CD14-positive monocyte (primary cell): ENCODE results near the gene TICAM2. TPM values are rescaled to one million over a fixed set of nuclear protein-coding genes. Genes with fewer than 3 reads are reported as not detected.

Experiments
- DNase-seq, 3 donors: peaks; one replicate each; pipeline ENCODE4 v3.0.0-alpha.2; 2011 to 2022
- H2AFZ ChIP-seq: 2 replicates; pipeline ENCODE4 v1.6.0; 2012; ENCODE audit warnings: mild to moderate bottlenecking, low read depth, low read length, inconsistent platforms; ENCODE audit not compliant: insufficient read depth, poor library complexity, severe bottlenecking
- H3K27ac ChIP-seq, 2 donors: 1 replicate in 1 of 2; 2 replicates in 1 of 2; pipeline ENCODE4 v1.5.1; 2012 to 2013; ENCODE audit warnings: low read length in 2 of 2, control low read depth in 1 of 2, inconsistent platforms in 1 of 2, low read depth in 1 of 2, mild to moderate bottlenecking in 1 of 2
- H3K27me3 ChIP-seq, 2 donors: one replicate each; pipeline versions ENCODE4 v1.6.0 to v1.6.1; 2011 to 2013; ENCODE audit warnings: low read length in 2 of 2; ENCODE audit not compliant: control insufficient read depth in 2 of 2, insufficient read depth in 2 of 2
- H3K36me3 ChIP-seq, 2 donors: replicated peaks in 1 of 2; 1 replicate in 1 of 2; 2 replicates in 1 of 2; pipeline versions ENCODE4 v1.5.1 to v1.6.1; 2012 to 2013; ENCODE audit warnings: low read length in 2 of 2, control low read depth in 1 of 2, inconsistent platforms in 1 of 2, mild to moderate bottlenecking in 1 of 2; ENCODE audit not compliant: insufficient read depth in 2 of 2, control insufficient read depth in 1 of 2
- H3K4me1 ChIP-seq, 2 donors: 1 replicate in 1 of 2; 2 replicates in 1 of 2; pipeline versions ENCODE4 v1.5.1 to v1.6.1; 2012 to 2013; ENCODE audit warnings: low read length in 2 of 2, control low read depth in 1 of 2, inconsistent platforms in 1 of 2, mild to moderate bottlenecking in 1 of 2, moderate library complexity in 1 of 2; ENCODE audit not compliant: insufficient read depth in 2 of 2, control insufficient read depth in 1 of 2
- H3K4me2 ChIP-seq: replicated peaks from 2 replicates; pipeline ENCODE3; 2012; ENCODE audit warnings: low read length, moderate library complexity, mild to moderate bottlenecking; ENCODE audit not compliant: poor library complexity, severe bottlenecking; ENCODE audit errors: extremely low read depth
- H3K4me3 ChIP-seq, 3 experiments: fragments of 200-600 bp in 1 of 3; sonication (generic) in 1 of 3; replicated peaks in 1 of 3; 1 replicate in 2 of 3; 2 replicates in 1 of 3; pipeline ENCODE4 v1.5.1; 2011 to 2013; ENCODE audit warnings: low read length in 3 of 3, mild to moderate bottlenecking in 3 of 3, control low read depth in 2 of 3, low read depth in 2 of 3, inconsistent platforms in 1 of 3, moderate library complexity in 1 of 3
- H3K79me2 ChIP-seq: 2 replicates; pipeline ENCODE4 v1.6.0; 2012; ENCODE audit warnings: mild to moderate bottlenecking, control low read depth, inconsistent platforms, low read length, moderate library complexity; ENCODE audit not compliant: insufficient read depth
- H3K9ac ChIP-seq: 2 replicates; pipeline ENCODE4 v1.6.0; 2017; ENCODE audit warnings: low read length, mild to moderate bottlenecking; ENCODE audit not compliant: insufficient read depth, poor library complexity, severe bottlenecking
- H3K9me3 ChIP-seq, 2 donors: replicated peaks in 1 of 2; 1 replicate in 1 of 2; 2 replicates in 1 of 2; pipeline versions ENCODE4 v1.5.1 to v1.6.1; 2012 to 2013; ENCODE audit warnings: low read length in 2 of 2, control low read depth in 1 of 2; ENCODE audit not compliant: control insufficient read depth in 1 of 2, insufficient read depth in 1 of 2
- H4K20me1 ChIP-seq: 2 replicates; pipeline ENCODE4 v1.6.0; 2012; ENCODE audit warnings: mild to moderate bottlenecking, low read length, control low read depth, moderate library complexity; ENCODE audit not compliant: insufficient read depth
- H3K27ac Mint-ChIP-seq, 7 donors: one replicate each; pipeline ENCODE4 v1.8.0; 2020; ENCODE audit warnings: mild to moderate bottlenecking in 7 of 7, mixed read lengths in 7 of 7, moderate library complexity in 6 of 7, inconsistent platforms in 2 of 7
- H3K27me3 Mint-ChIP-seq, 3 donors: one replicate each; pipeline ENCODE4 v1.8.0; 2021 to 2022; ENCODE audit warnings: low read depth in 3 of 3, mild to moderate bottlenecking in 3 of 3, mixed read lengths in 3 of 3, moderate library complexity in 3 of 3, inconsistent platforms in 1 of 3
- H3K36me3 Mint-ChIP-seq, 2 donors: one replicate each; pipeline ENCODE4 v1.8.0; 2020; ENCODE audit warnings: mixed read lengths in 2 of 2, inconsistent platforms in 1 of 2, mild to moderate bottlenecking in 1 of 2
- H3K4me1 Mint-ChIP-seq: one replicate; pipeline ENCODE4 v1.8.0; 2020; ENCODE audit warnings: mild to moderate bottlenecking, mixed read lengths
- H3K4me3 Mint-ChIP-seq, 2 donors: one replicate each; pipeline ENCODE4 v1.8.0; 2020; ENCODE audit warnings: mild to moderate bottlenecking in 2 of 2, mixed read lengths in 2 of 2, moderate library complexity in 1 of 2
- H3K9me3 Mint-ChIP-seq, 7 donors: one replicate each; pipeline ENCODE4 v1.8.0; 2020 to 2022; ENCODE audit warnings: mixed read lengths in 7 of 7, mild to moderate bottlenecking in 6 of 7, moderate library complexity in 6 of 7, inconsistent platforms in 2 of 7
- CTCF ChIP-seq: fragments of 200-600 bp; IDR thresholded peaks from one replicate; pipeline ENCODE4 v1.8.0; 2022; ENCODE audit warnings: antibody characterized with exemption, mild to moderate bottlenecking
- WGBS: methylation state at CpG from one replicate; pipeline ENCODE4 v1.1.5; 2013; ENCODE audit warnings: missing lambda C conversion rate; ENCODE audit not compliant: insufficient coverage; 5-methylcytosine and 5-hydroxymethylcytosine counted together
- intact Hi-C, 2 donors: fragments of 100-400 bp; cut with micrococcal nuclease; formaldehyde crosslinking; loops; one replicate each; pipeline versions ENCODE4 v1.15.0 to v1.15.1; 2023
- polyA plus RNA-seq, 3 donors: library from polyadenylated mRNA; depleted of rRNA in 1 of 3; unstranded in 2 of 3; stranded (reverse) in 1 of 3; fragments of 300-500 nt in 2 of 3; fragments of >200 nt in 1 of 3; fragmentation: Illumina TruSeq in 2 of 3; gene quantifications; 1 replicate in 2 of 3; 2 replicates in 1 of 3; pipeline ENCODE4 v1.2.3, GENCODE V29; 2012 to 2021

The TICAM2 gene
- polyA plus RNA-seq, 3 donors, result 3.5 to 25.1 (median 14.6) TPM

- no peaks in the 10 kb centered on the region for H3K9me3 Mint-ChIP-seq
- under 1% methylated on average over 71 of the region's 77 CpGs for WGBS
- Histone ChIP-seq H2AFZ (peak within 1 kb of the TSS; percentile 94), H3K9ac (peak within 1 kb of the TSS; percentile 98), H3K4me1 (peaks cover 31 to 39% of the 10 kb centered on the region in 2 donors), H3K4me3 (peak within 1 kb of the TSS; percentile 77 to 91 (median 85)), H3K9me3 (no peaks in the 10 kb centered on the region), H3K4me2 (peak within 1 kb of the TSS; percentile 83), H3K27me3 (no peaks in the 10 kb centered on the region), H4K20me1 (peaks cover 39% of the 10 kb centered on the region), H3K36me3 (peaks cover 9 to 21% of the 10 kb centered on the region in 2 donors), H3K27ac (peak within 1 kb of the TSS; percentile 84 to 97), H3K79me2 (peaks cover 50% of the 10 kb centered on the region)
- no peaks in the 10 kb centered on the region for H3K27me3 Mint-ChIP-seq
- peak; percentile 98 to 99 (median 99) for DNase-seq
- no peak for TF ChIP-seq CTCF
- intact Hi-C loops, result loop anchor here (2.0 to 10.0 kb wide), 5 partner anchors 15 to 461 kb away; partner anchors contain the start of genes AP3S1 (in 2 of the 2), ATG12 (in 2 of the 2), COMMD10 (in 2 of the 2) and FEM1C (in 1 of the 2)
- H3K4me1 Mint-ChIP-seq, result peaks cover 20% of the 10 kb centered on the region
- H3K27ac Mint-ChIP-seq, result peak within 1 kb of the TSS in 6 of 7 donors; percentile 96 to 99 (median 98)
- no peak within 1 kb of the TSS for H3K4me3 Mint-ChIP-seq
- peaks cover 6 to 14% of the 10 kb centered on the region in 2 donors for H3K36me3 Mint-ChIP-seq
Measured at GRCh38 chr5:115625579-115626444, 23.5 kb upstream of the TICAM2 start, which contains the start of gene TMED7. TSS of gene TMED7 (minus strand) at chr5:115626036. CDS start at chr5:115625792, 244 bp downstream.

DNA sequence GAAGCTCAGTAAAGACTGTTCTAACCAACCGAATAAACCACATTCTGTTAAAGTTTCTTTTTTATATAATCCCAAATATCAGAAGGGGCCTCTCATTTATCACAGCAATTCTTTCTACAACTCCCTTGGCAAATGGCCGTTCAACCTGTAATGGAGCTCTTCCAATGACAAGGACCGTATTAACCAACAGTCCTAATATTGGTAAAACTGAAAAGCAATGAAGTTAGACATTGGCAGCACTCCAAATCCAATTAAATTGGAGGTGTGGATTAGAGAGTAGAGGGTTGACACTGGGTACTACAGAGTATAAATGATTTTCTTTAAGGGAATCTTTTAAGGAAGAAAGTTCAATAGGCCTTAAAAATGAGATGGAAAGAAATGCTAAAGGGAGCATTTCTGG is 22.7 kb upstream of the TICAM2 start:
- peak overlapping the region; percentile 83 for H3K4me2 ChIP-seq
- peak overlapping the region in 1 of 2 donors; percentile 97 for H3K27ac ChIP-seq
- peak overlapping the region; percentile 98 for H3K9ac ChIP-seq
- no peaks in the 10 kb centered on the region for H3K9me3 Mint-ChIP-seq
- no peaks in the 10 kb centered on the region for H3K9me3 ChIP-seq
- no peak for TF ChIP-seq CTCF
- peaks cover 16 to 30% of the 10 kb centered on the region in 2 donors for H3K36me3 ChIP-seq
- H3K36me3 Mint-ChIP-seq, result peaks cover 14 to 22% of the 10 kb centered on the region in 2 donors
- H3K27ac Mint-ChIP-seq, result peak overlapping the region in 5 of 7 donors; percentile 79 to 99 (median 85)
- no CpG with 5 or more reads among the region's 3 CpGs for WGBS
- peaks cover 31 to 39% of the 10 kb centered on the region in 2 donors for H3K4me1 ChIP-seq
- peaks cover 20% of the 10 kb centered on the region for H3K4me1 Mint-ChIP-seq
- peak overlapping the region; percentile 94 for H2AFZ ChIP-seq
- peak overlapping the region; percentile 65 to 91 (median 85) for H3K4me3 ChIP-seq
- H3K27me3 Mint-ChIP-seq, result no peaks in the 10 kb centered on the region
- no peak for DNase-seq
- intact Hi-C loops, result loop anchor here (2.0 to 10.0 kb wide), 4 partner anchors 14 to 462 kb away; partner anchors contain the start of genes AP3S1 (in 2 of the 2), ATG12 (in 2 of the 2) and COMMD10 (in 2 of the 2)
- H4K20me1 ChIP-seq, result peaks cover 42% of the 10 kb centered on the region
- no peak overlapping the region for H3K4me3 Mint-ChIP-seq
- peaks cover 59% of the 10 kb centered on the region for H3K79me2 ChIP-seq
- H3K27me3 ChIP-seq, result no peaks in the 10 kb centered on the region
